Common myeloid progenitor, CD34-positive (primary cell): ENCODE data around the gene GRXCR2.

Experiments used
- CTCF ChIA-PET: fragments of 350-600 bp; sonication (Branson Sonifier 250); formaldehyde crosslinking; loops from one replicate; lab custom pipeline; 2021; ENCODE audit warnings: antibody characterized with exemption; lab: Charles Lee
- POLR2A ChIA-PET: fragments of 350-600 bp; sonication (Branson Sonifier 250); formaldehyde crosslinking; loops from one replicate; lab custom pipeline; 2021; ENCODE audit warnings: antibody characterized with exemption; lab: Charles Lee
- DNase-seq, 3 donors: peaks; one replicate each; pipeline versions ENCODE4 v3.0.0 to v3.0.0-alpha.2; 2013
- H3K27ac ChIP-seq, 2 experiments: 1 replicate in 1 of 2; 2 replicates in 1 of 2; pipeline ENCODE4 v1.7.0; 2013; ENCODE audit warnings: inconsistent platforms in 2 of 2, low read length in 2 of 2, mild to moderate bottlenecking in 2 of 2, low read depth in 1 of 2, moderate library complexity in 1 of 2; ENCODE audit not compliant: severe bottlenecking in 2 of 2, insufficient read depth in 1 of 2, poor library complexity in 1 of 2
- H3K27me3 ChIP-seq, 5 experiments: replicated peaks in 2 of 5; 1 replicate in 3 of 5; 2 replicates in 2 of 5; pipeline versions ENCODE4 v1.6.1 to v1.7.0; 2013; ENCODE audit warnings: low read length in 4 of 5, mild to moderate bottlenecking in 2 of 5, moderate library complexity in 2 of 5, inconsistent platforms in 1 of 5; ENCODE audit not compliant: insufficient read depth in 5 of 5, control insufficient read depth in 4 of 5
- H3K36me3 ChIP-seq, 4 experiments: 1 replicate in 2 of 4; 2 replicates in 2 of 4; pipeline versions ENCODE4 v1.6.1 to v1.7.0; 2013; ENCODE audit warnings: low read length in 3 of 4, control low read depth in 1 of 4, mild to moderate bottlenecking in 1 of 4; ENCODE audit not compliant: control insufficient read depth in 4 of 4, insufficient read depth in 4 of 4
- H3K4me1 ChIP-seq, 4 experiments: 1 replicate in 3 of 4; 2 replicates in 1 of 4; pipeline versions ENCODE4 v1.6.1 to v1.7.1; 2013; ENCODE audit warnings: low read length in 3 of 4, mild to moderate bottlenecking in 3 of 4, control low read depth in 1 of 4, inconsistent platforms in 1 of 4, moderate library complexity in 1 of 4; ENCODE audit not compliant: control insufficient read depth in 4 of 4, insufficient read depth in 4 of 4; ENCODE audit errors: control extremely low read depth in 1 of 4
- H3K4me3 ChIP-seq, 7 experiments: 1 replicate in 4 of 7; 2 replicates in 3 of 7; pipeline versions ENCODE4 v1.5.1 to v1.7.0; 2013; ENCODE audit warnings: mild to moderate bottlenecking in 7 of 7, low read length in 6 of 7, moderate library complexity in 6 of 7, inconsistent platforms in 2 of 7, low read depth in 2 of 7, control low read depth in 1 of 7; ENCODE audit not compliant: insufficient read depth in 4 of 7, control insufficient read depth in 1 of 7; ENCODE audit errors: extremely low read depth in 1 of 7
- H3K9me3 ChIP-seq, 5 experiments: 1 replicate in 4 of 5; 2 replicates in 1 of 5; pipeline versions ENCODE4 v1.6.1 to v1.7.1; 2013; ENCODE audit warnings: low read length in 4 of 5, mild to moderate bottlenecking in 2 of 5, inconsistent platforms in 1 of 5, low read depth in 1 of 5, moderate library complexity in 1 of 5; ENCODE audit not compliant: control insufficient read depth in 4 of 5, insufficient read depth in 2 of 5; ENCODE audit errors: control extremely low read depth in 1 of 5
- whole genome bisulfite sequencing: methylation state at CpG from one replicate; pipeline ENCODE4 v1.1.5; 2013; ENCODE audit not compliant: insufficient coverage; 5-methylcytosine and 5-hydroxymethylcytosine counted together

Gene GRXCR2

DNA sequence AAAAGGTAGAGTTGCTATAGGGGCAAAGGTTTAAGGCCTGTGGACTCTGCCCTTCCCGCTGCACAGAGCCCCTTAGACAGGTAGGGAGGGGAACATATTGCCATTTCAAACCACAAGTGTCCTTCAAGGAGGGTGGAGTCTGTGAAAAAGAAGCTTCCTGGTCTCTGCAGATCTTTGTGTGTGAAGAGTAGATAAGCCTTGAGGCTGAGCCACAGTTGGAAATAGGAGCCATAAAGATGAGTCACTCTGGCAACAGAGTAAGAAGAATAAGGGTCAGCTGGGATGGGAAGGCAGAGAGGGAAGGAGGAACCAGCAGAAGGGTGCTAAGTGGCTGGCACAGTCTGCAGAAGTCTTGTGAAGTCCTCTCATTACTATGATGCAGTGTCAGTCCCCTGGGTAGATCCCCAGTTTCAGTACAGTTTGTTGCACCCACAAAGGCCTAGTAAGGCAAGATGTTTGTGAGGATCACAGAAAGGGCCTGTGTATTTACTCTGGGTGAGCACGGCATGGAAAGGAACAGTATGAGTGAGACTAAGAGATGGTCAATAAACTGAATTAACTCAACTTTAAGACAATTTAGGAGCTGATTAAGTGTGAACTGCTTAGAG is 18.1 kb downstream of the GRXCR2 start:
- POLR2A ChIA-PET, result interaction anchor here (1.0 kb wide), 1 partner anchor 19 kb away, joined by 4 read pairs; the partner anchor contains the start of gene PRELID2
- CTCF ChIA-PET, result interaction anchor here (1.1 to 2.8 kb wide), 6 partner anchors 9 to 34 kb away, joined by 3 to 15 read pairs (median 9); partner anchors contain the start of gene PRELID2

DNA sequence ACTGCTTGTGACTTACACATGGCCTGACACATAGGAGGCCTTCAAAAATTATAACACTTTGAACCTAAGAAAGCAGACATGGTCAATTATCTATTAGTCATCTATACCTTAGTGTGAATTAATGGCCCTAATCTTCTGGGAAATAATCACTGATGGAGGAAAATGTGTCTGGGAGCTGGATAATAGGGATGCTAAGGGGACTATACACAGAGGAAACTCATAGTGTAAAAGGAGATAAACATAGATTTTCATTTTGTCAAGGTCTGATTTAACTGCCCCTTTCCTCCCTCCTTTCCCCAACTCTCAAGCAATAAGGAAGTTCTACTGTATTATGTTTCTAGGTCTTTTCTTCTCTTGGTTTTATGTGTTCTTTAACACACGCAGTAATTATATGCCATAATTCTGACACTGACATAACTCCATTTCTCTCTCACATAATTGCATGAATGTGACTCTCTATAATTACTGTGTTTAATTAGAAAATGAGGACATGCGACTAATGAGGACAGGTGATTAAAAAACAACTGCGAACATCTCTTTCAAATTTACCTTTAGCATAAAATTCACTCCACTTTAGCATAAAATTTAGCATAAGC is 18.9 kb downstream of the GRXCR2 start:
- ChIA-PET POLR2A (no interaction called here), CTCF (interaction anchor here (1.1 to 2.8 kb wide), 5 partner anchors 9 to 34 kb away, joined by 3 to 15 read pairs (median 9); no protein-coding TSS in a partner anchor)
- H3K4me3 ChIP-seq, result no peak overlapping the region
- H3K36me3 ChIP-seq, result no peaks in the 10 kb centered on the region
- peak in 1 of 3 donors; percentile 19 for DNase-seq
- H3K27ac ChIP-seq, result peak overlapping the region in 1 of 2 experiments; percentile 61
- no peaks in the 10 kb centered on the region for H3K27me3 ChIP-seq
- no peaks in the 10 kb centered on the region for H3K9me3 ChIP-seq
- 100% methylated on average over 1 of the region's 3 CpGs for WGBS
- H3K4me1 ChIP-seq, result peaks cover 13 to 34% (median 26%) of the 10 kb centered on the region in 4 experiments

More for the DNA sequence above, 18.1 kb downstream of the GRXCR2 start:
- H3K27me3 ChIP-seq, result no peaks in the 10 kb centered on the region
- no peaks in the 10 kb centered on the region for H3K9me3 ChIP-seq
- peak overlapping the region in 1 of 2 experiments; percentile 69 for H3K27ac ChIP-seq
- H3K4me1 ChIP-seq, result peaks cover 13 to 34% (median 26%) of the 10 kb centered on the region in 4 experiments
- peak overlapping the region in 1 of 7 experiments; percentile 4 for H3K4me3 ChIP-seq
- WGBS, result 83% methylated on average over 1 of the region's 2 CpGs
- H3K36me3 ChIP-seq, result no peaks in the 10 kb centered on the region
- DNase-seq, result peak; percentile 80 to 97 (median 94)

DNA sequence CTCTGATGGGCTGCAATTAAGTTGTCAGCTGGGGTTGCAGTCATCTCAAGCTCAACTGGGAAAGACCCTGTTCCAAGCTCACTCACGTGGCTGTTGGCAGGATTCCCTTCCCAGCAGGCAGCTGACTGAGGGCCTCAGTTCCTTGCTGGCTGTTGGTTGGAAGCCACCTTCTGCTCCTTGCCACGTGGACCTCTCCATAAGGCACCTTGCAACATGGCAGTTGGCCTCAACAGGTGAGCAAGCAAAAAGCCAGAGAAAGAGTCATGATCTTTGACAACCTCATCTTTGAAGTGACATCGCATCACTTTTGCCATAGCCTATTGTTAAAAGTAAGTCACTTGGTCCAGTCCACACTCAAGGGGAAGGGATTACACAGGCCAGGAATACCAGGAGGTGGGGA is 19.8 kb downstream of the GRXCR2 start:
- Histone ChIP-seq H3K36me3 (no peaks in the 10 kb centered on the region), H3K27me3 (no peaks in the 10 kb centered on the region), H3K4me1 (peaks cover 13 to 34% (median 26%) of the 10 kb centered on the region in 4 experiments), H3K4me3 (no peak overlapping the region), H3K9me3 (no peaks in the 10 kb centered on the region), H3K27ac (no peak overlapping the region)
- CTCF ChIA-PET, result interaction anchor here (1.0 to 2.8 kb wide), 2 partner anchors 8 to 11 kb away, joined by 5 to 15 read pairs; no protein-coding TSS in a partner anchor
- POLR2A ChIA-PET, result no interaction called here
- DNase-seq, result no peak
- WGBS, result 83% methylated on average over 3 of the region's 3 CpGs

DNA sequence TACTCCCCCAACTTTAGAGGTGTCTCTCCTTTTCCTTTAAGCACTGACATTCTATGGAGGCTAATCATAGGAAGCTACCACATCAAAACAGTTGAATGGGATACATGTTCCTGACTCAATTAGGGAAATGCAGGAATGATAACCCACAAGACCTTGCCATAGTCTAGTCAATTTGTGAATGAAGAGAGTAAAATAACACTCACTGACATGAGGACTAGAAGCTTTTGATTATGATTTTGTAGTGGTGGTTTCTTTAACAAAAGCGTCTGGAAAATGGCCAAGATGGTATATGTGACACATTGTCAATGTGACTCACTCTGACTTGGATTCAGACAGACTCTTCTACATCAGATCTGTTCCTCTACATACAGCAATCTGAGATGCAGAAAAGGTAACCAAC is 24.0 kb downstream of the GRXCR2 start:
- ChIA-PET CTCF (interaction anchor here (1.0 to 1.7 kb wide), 3 partner anchors 14 to 67 kb away, joined by 3 to 5 read pairs (median 5); partner anchors contain the start of gene PRELID2), POLR2A (no interaction called here)
- H3K9me3 ChIP-seq, result no peaks in the 10 kb centered on the region
- whole genome bisulfite sequencing, result no CpG with 5 or more reads among the region's 1 CpG
- H3K27me3 ChIP-seq, result no peaks in the 10 kb centered on the region
- H3K4me1 ChIP-seq, result peaks cover 0 to 3% (median under 1%) of the 10 kb centered on the region in 4 experiments
- H3K27ac ChIP-seq, result no peak overlapping the region
- no peak overlapping the region for H3K4me3 ChIP-seq
- DNase-seq, result peak in 1 of 3 donors; percentile 24
- H3K36me3 ChIP-seq, result no peaks in the 10 kb centered on the region

DNA sequence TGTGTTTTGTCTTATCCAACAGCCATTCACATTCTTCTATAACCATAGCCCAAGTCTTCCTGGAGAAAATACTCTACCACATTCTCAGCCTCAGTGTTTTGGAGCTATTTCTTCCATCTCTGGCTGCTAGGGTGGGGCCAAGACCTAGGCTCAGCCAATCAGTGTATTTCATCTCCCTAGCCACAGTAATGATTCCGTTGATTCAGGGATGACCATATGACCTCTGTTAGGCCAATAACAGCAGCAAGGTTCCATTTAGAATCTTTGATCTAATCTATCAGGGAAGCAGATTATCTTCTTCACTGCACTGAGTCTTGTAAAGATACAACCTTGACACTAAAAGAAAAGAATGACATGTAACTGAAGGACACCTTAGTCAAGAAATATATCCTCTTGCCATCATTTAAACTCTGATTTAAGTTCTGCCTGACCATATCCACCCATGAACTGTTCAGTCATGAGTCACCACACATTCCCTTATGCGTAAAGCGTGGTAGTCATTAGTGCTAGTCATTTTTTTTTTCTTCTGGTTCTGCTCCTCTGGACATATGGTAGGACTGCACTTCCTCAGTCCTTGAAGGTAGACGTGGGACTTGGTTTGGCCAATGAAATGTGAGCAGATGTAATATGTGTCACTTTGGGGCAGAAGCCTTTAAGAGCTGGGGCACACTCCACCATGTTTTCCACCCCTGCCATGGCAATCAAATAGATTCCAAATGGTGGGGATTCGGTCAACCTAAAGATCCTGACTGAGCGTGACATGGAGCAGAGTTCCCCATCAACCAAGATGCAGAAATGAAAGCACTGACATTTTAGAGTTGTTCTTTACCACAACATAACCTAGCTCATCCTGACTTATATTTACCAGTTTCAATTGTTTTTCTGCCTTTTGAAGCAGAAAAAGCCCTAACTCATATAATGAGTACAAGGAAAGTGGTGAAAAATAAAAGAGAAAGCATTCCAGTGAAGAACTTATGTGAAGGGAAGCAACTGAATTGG is 25.0 kb downstream of the GRXCR2 start:
- no peak overlapping the region for H3K4me3 ChIP-seq
- no peaks in the 10 kb centered on the region for H3K9me3 ChIP-seq
- no peaks in the 10 kb centered on the region for H3K4me1 ChIP-seq
- H3K27ac ChIP-seq, result no peak overlapping the region
- no peak for DNase-seq
- ChIA-PET CTCF (interaction anchor here (1.2 to 2.6 kb wide), 3 partner anchors 10 to 22 kb away, joined by 5 to 9 read pairs (median 5); partner anchors contain the start of gene PRELID2), POLR2A (interaction anchor here (0.7 kb wide), 1 partner anchor 352 kb away, joined by 3 read pairs; no protein-coding TSS in a partner anchor)
- H3K27me3 ChIP-seq, result no peaks in the 10 kb centered on the region
- 95% methylated on average over 5 of the region's 6 CpGs for WGBS
- no peaks in the 10 kb centered on the region for H3K36me3 ChIP-seq

DNA sequence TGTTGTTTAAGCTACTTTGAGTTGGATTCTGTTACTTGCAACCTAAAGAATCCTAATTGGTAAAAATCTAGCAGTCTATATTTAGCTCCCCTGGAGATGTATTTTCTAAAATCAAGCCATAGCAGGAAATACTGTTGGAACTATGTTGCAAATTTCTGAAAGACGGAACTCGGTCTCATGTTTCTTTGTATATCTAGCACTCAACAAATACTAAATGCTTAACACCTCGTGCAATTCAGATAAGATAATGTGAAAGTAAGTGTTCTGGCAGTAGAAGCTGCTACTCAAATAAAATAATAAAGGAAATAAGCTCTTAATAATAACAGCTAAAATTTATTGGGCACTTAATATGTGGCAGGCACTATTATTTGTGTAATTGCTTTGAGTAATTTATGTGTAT is 26.7 kb downstream of the GRXCR2 start:
- Histone ChIP-seq H3K9me3 (no peaks in the 10 kb centered on the region), H3K27ac (no peak overlapping the region), H3K4me3 (no peak overlapping the region), H3K4me1 (no peaks in the 10 kb centered on the region), H3K27me3 (no peaks in the 10 kb centered on the region), H3K36me3 (no peaks in the 10 kb centered on the region)
- WGBS, result no CpG with 5 or more reads among the region's 3 CpGs
- ChIA-PET CTCF (interaction anchor here (1.0 to 3.2 kb wide), 4 partner anchors 8 to 61 kb away, joined by 3 to 15 read pairs (median 10); partner anchors contain the start of gene PRELID2), POLR2A (no interaction called here)
- no peak for DNase-seq
